ENCODE data around the gene WDR48. TPM values are rescaled to one million over a fixed set of nuclear protein-coding genes. Genes with fewer than 3 reads are reported as not detected.

Gene WDR48
- polyA plus RNA-seq, 4 donors = 79.7 to 104 (median 100) TPM

- DNase-seq (ENCODE audit: low read depth in 4 of 4, low spot score in 3 of 4) = no peak
Measured at GRCh38 chr3:39099738-39100499, 48.1 kb downstream of the WDR48 start.

GRCh38 chr3:39100500-39100886, 48.7 kb downstream of the WDR48 start:
- no peak for DNase-seq (ENCODE audit: low read depth in 4 of 4, low spot score in 3 of 4)

- no peak for DNase-seq (ENCODE audit: low read depth in 4 of 4, low spot score in 3 of 4)
Measured at GRCh38 chr3:39101022-39101689, 49.3 kb downstream of the WDR48 start.

- no peak for DNase-seq (ENCODE audit: low read depth in 4 of 4, low spot score in 3 of 4)
Measured at GRCh38 chr3:39102504-39103323, 50.9 kb downstream of the WDR48 start.

- no peak for DNase-seq (ENCODE audit: low read depth in 4 of 4, low spot score in 3 of 4)
Measured at GRCh38 chr3:39103324-39103693, 51.5 kb downstream of the WDR48 start.

- DNase-seq (ENCODE audit: low read depth in 4 of 4, low spot score in 3 of 4) = no peak
Measured at GRCh38 chr3:39103791-39104552, 52.2 kb downstream of the WDR48 start.

- DNase-seq (ENCODE audit: low read depth in 4 of 4, low spot score in 3 of 4) = no peak
Measured at GRCh38 chr3:39104961-39105686, 53.3 kb downstream of the WDR48 start.

GRCh38 chr3:39105687-39106063, 53.9 kb downstream of the WDR48 start:
- no peak for DNase-seq (ENCODE audit: low read depth in 4 of 4, low spot score in 3 of 4)

- DNase-seq (ENCODE audit: low read depth in 4 of 4, low spot score in 3 of 4) = no peak
Measured at GRCh38 chr3:39106281-39106811, 54.5 kb downstream of the WDR48 start.

GRCh38 chr3:39106851-39107387, 55.1 kb downstream of the WDR48 start:
- DNase-seq (ENCODE audit: low read depth in 4 of 4, low spot score in 3 of 4) = peak in 1 of 4 donors; percentile 39

GRCh38 chr3:39107388-39108199, 55.8 kb downstream of the WDR48 start, which contains the start of the genes GORASP1 and TTC21A:
Gene GORASP1, minus strand, starts transcription at chr3:39107627. Its CDS starts 86 bp downstream, at chr3:39107541.
Gene TTC21A, plus strand, starts transcription at chr3:39107680. Its CDS starts 158 bp downstream, at chr3:39107838.
- DNase-seq (ENCODE audit: low read depth in 4 of 4, low spot score in 3 of 4) = peak; percentile 84 to 87 (median 86)

GRCh38 chr3:39108200-39108710, 56.4 kb downstream of the WDR48 start:
- no peak for DNase-seq (ENCODE audit: low read depth in 4 of 4, low spot score in 3 of 4)

- no peak for DNase-seq (ENCODE audit: low read depth in 4 of 4, low spot score in 3 of 4)
Measured at GRCh38 chr3:39109086-39109485, 57.3 kb downstream of the WDR48 start.

GRCh38 chr3:39110041-39110639, 58.3 kb downstream of the WDR48 start:
- no peak for DNase-seq (ENCODE audit: low read depth in 4 of 4, low spot score in 3 of 4)

- no peak for DNase-seq (ENCODE audit: low read depth in 4 of 4, low spot score in 3 of 4)
Measured at GRCh38 chr3:39112113-39112512, 60.3 kb downstream of the WDR48 start.

- DNase-seq (ENCODE audit: low read depth in 4 of 4, low spot score in 3 of 4) = no peak
Measured at GRCh38 chr3:39112535-39112934, 60.7 kb downstream of the WDR48 start.

GRCh38 chr3:39113291-39113690, 61.5 kb downstream of the WDR48 start:
- DNase-seq (ENCODE audit: low read depth in 4 of 4, low spot score in 3 of 4) = no peak

- DNase-seq (ENCODE audit: low read depth in 4 of 4, low spot score in 3 of 4) = no peak
Measured at GRCh38 chr3:39114456-39114855, 62.6 kb downstream of the WDR48 start.

All from right renal pelvis (tissue), 4 donors.